T-helper 2 cell treated with Interferon-gamma antibody and Interleukin-4, amounts not matched to agents 100 ng/mL and 5 ng/mL, for 36 hours (primary cell): ENCODE results near the gene GRM4. TPM values are rescaled to one million over a fixed set of nuclear protein-coding genes. Genes with fewer than 3 reads are reported as not detected.
"Not testable (repeated sequence)": the region's sequence is repeated elsewhere in the genome, so short reads cannot be mapped to it uniquely, and the experiment has no call there.

Source experiments
- intact Hi-C: fragments of 100-400 bp; cut with micrococcal nuclease; formaldehyde crosslinking; loops from one replicate; pipeline ENCODE4 v1.15.1; 2023
- total RNA-seq: library from RNA; stranded (reverse); gene quantifications from 2 replicates; pipeline ENCODE4 v1.2.3, GENCODE V29; 2022

The GRM4 gene
- total RNA-seq, 1 donor from 2014 or later, result not detected

GRCh38 chr6:34047913-34048867 is 97.7 kb downstream of the GRM4 start:
- intact Hi-C loops, result no loop called here

- intact Hi-C loops, result no loop called here
These were observed 99.3 kb downstream of the GRM4 start for GRCh38 chr6:34046617-34047016.

GRCh38 chr6:34045771-34046170 is 100.1 kb downstream of the GRM4 start:
- intact Hi-C loops, result no loop called here

GRCh38 chr6:34044945-34045595 is 100.8 kb downstream of the GRM4 start:
- intact Hi-C loops, result no loop called here

GRCh38 chr6:34043359-34043758 is 102.5 kb downstream of the GRM4 start:
- intact Hi-C loops, result no loop called here

- intact Hi-C loops, result not testable (repeated sequence)
These were observed 103.9 kb downstream of the GRM4 start for GRCh38 chr6:34041998-34042397.

- intact Hi-C loops, result no loop called here
These were observed 104.5 kb downstream of the GRM4 start for GRCh38 chr6:34041385-34041784.

- intact Hi-C loops, result no loop called here
These were observed 105.9 kb downstream of the GRM4 start for GRCh38 chr6:34039943-34040342.

GRCh38 chr6:34037151-34037550 is 108.7 kb downstream of the GRM4 start:
- intact Hi-C loops, result no loop called here

- intact Hi-C loops, result no loop called here
These were observed 109.4 kb downstream of the GRM4 start for GRCh38 chr6:34036357-34037069.

- intact Hi-C loops, result no loop called here
These were observed 110.1 kb downstream of the GRM4 start for GRCh38 chr6:34035704-34036356.

GRCh38 chr6:34035161-34035560 is 110.7 kb downstream of the GRM4 start:
- intact Hi-C loops, result no loop called here

GRCh38 chr6:34032856-34033255 is 113.0 kb downstream of the GRM4 start:
- intact Hi-C loops, result no loop called here

GRCh38 chr6:34031625-34032383 is 114.1 kb downstream of the GRM4 start:
- intact Hi-C loops, result no loop called here

- intact Hi-C loops, result no loop called here
These were observed 114.9 kb downstream of the GRM4 start for GRCh38 chr6:34030831-34031624.

GRCh38 chr6:34029489-34030280 is 116.2 kb downstream of the GRM4 start:
- intact Hi-C loops, result no loop called here

- intact Hi-C loops, result loop anchor here (1.0 kb wide), 1 partner anchor 261 kb away; no protein-coding TSS in a partner anchor
These were observed 117.1 kb downstream of the GRM4 start for GRCh38 chr6:34028691-34029360.

GRCh38 chr6:34027939-34028441 is 117.9 kb downstream of the GRM4 start:
- intact Hi-C loops, result loop anchor here (1.0 kb wide), 2 partner anchors 176 to 260 kb away; no protein-coding TSS in a partner anchor
